HL-60/S4 (cell line): Measurements from ENCODE around the gene GPN2.
"Not testable (repeated sequence)": the region's sequence is repeated elsewhere in the genome, so short reads cannot be mapped to it uniquely, and the experiment has no call there.

Source experiments
- in situ Hi-C: fragments of 300-500 bp; cut with MboI; formaldehyde crosslinking; loops from 2 replicates; pipeline ENCODE4 v1.14.3; 2022; ENCODE audit warnings: low sequenced_read_pairs

The GPN2 gene

GRCh38 chr1:26907071-26907917 is 17.2 kb upstream of the GPN2 start:
- in situ Hi-C loops, result no loop called here

GRCh38 chr1:26900815-26901511 is 10.9 kb upstream of the GPN2 start:
- in situ Hi-C loops, result no loop called here

- in situ Hi-C loops, result no loop called here
These were observed 10.1 kb upstream of the GPN2 start, which contains the start of gene GPATCH3 for GRCh38 chr1:26900001-26900814. TSS of gene GPATCH3 (minus strand) at chr1:26900467. CDS start at chr1:26900442, 25 bp downstream.

- in situ Hi-C loops, result no loop called here
These were observed 7.3 kb upstream of the GPN2 start for GRCh38 chr1:26897351-26897750.

- in situ Hi-C loops, result no loop called here
These were observed 4.2 kb upstream of the GPN2 start for GRCh38 chr1:26894263-26894662.

GRCh38 chr1:26890467-26890796 is 349 bp upstream of the GPN2 start:
- in situ Hi-C loops, result no loop called here

GRCh38 chr1:26888231-26888630 is 1.9 kb downstream of the GPN2 start:
- in situ Hi-C loops, result loop anchor here (10.0 kb wide), 1 partner anchor 293 kb away; no protein-coding TSS in a partner anchor

GRCh38 chr1:26887125-26887524 is 3.0 kb downstream of the GPN2 start:
- in situ Hi-C loops, result loop anchor here (10.0 kb wide), 1 partner anchor 292 kb away; no protein-coding TSS in a partner anchor

GRCh38 chr1:26882696-26883463 is 7.2 kb downstream of the GPN2 start:
- in situ Hi-C loops, result loop anchor here (10.0 kb wide), 1 partner anchor 288 kb away; no protein-coding TSS in a partner anchor

GRCh38 chr1:26881611-26882010 is 8.5 kb downstream of the GPN2 start:
- in situ Hi-C loops, result loop anchor here (10.0 kb wide), 1 partner anchor 287 kb away; no protein-coding TSS in a partner anchor

- in situ Hi-C loops, result loop anchor here (10.0 kb wide), 1 partner anchor 285 kb away; no protein-coding TSS in a partner anchor
These were observed 10.3 kb downstream of the GPN2 start for GRCh38 chr1:26879793-26880192.

- in situ Hi-C loops, result no loop called here
These were observed 12.8 kb downstream of the GPN2 start for GRCh38 chr1:26877326-26877725.

- in situ Hi-C loops, result no loop called here
These were observed 15.2 kb downstream of the GPN2 start for GRCh38 chr1:26874896-26875295.

- in situ Hi-C loops, result not testable (repeated sequence)
These were observed 17.0 kb downstream of the GPN2 start for GRCh38 chr1:26873097-26873496.

GRCh38 chr1:26864610-26865480 is 25.2 kb downstream of the GPN2 start:
- in situ Hi-C loops, result no loop called here

GRCh38 chr1:26863685-26864077 is 26.4 kb downstream of the GPN2 start:
- in situ Hi-C loops, result no loop called here

GRCh38 chr1:26862781-26863684 is 27.1 kb downstream of the GPN2 start, which contains the start of gene SFN:
TSS of gene SFN (plus strand) at chr1:26863149. CDS start at chr1:26863213, 64 bp downstream.
- in situ Hi-C loops, result no loop called here

- in situ Hi-C loops, result no loop called here
These were observed 28.1 kb downstream of the GPN2 start for GRCh38 chr1:26861889-26862378.
